ENCODE results near the gene PPP2R5A. TPM values are rescaled to one million over a fixed set of nuclear protein-coding genes. Genes with fewer than 3 reads are reported as not detected.

Gene PPP2R5A
- total RNA-seq, 2 experiments from 2014 or later = 44.3 to 46.2 TPM

DNA sequence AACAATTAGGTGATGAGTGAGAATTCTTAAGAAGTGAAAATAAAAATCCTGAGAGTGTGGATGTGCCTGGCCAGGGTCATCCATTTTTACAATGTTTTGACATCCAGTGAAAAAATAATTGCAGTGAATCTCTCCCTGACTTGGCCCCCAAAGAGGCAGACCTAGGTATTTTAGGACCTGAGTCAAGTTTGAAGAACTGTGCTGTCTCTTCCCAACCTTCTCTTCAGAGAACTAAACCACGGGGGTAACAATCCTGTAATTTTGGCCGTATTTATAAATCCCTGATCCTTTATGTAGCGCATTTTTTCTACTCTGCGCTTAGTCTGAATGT lies 43.3 kb upstream of the PPP2R5A start:
- Mint-ChIP-seq H3K27me3 (peaks cover 5% of the 10 kb centered on the region), H3K4me1 (ENCODE audit: low read depth) (peaks cover 5% of the 10 kb centered on the region), H3K27ac (no peak overlapping the region), H3K9me3 (no peaks in the 10 kb centered on the region), H3K4me3 (no peak overlapping the region), H3K36me3 (ENCODE audit: low read depth) (no peaks in the 10 kb centered on the region)
- TF ChIP-seq, protein P1, sequence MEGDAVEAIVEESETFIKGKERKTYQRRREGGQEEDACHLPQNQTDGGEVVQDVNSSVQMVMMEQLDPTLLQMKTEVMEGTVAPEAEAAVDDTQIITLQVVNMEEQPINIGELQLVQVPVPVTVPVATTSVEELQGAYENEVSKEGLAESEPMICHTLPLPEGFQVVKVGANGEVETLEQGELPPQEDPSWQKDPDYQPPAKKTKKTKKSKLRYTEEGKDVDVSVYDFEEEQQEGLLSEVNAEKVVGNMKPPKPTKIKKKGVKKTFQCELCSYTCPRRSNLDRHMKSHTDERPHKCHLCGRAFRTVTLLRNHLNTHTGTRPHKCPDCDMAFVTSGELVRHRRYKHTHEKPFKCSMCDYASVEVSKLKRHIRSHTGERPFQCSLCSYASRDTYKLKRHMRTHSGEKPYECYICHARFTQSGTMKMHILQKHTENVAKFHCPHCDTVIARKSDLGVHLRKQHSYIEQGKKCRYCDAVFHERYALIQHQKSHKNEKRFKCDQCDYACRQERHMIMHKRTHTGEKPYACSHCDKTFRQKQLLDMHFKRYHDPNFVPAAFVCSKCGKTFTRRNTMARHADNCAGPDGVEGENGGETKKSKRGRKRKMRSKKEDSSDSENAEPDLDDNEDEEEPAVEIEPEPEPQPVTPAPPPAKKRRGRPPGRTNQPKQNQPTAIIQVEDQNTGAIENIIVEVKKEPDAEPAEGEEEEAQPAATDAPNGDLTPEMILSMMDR (IDR thresholded peaks at IDR 0.05) = no peak
- intact Hi-C loops (cut with DNase I, micrococcal nuclease) = no loop called here
- Histone ChIP-seq H3K9me3 (ENCODE audit: control insufficient read depth in 1 of 2, insufficient read depth in 1 of 2, low read length in 2 of 2) (no peaks in the 10 kb centered on the region), H3K27ac (ENCODE audit: low read depth in 1 of 2, low read length in 2 of 2) (no peak overlapping the region), H3K36me3 (ENCODE audit: insufficient read depth, low read length) (no peaks in the 10 kb centered on the region), H3K27me3 (ENCODE audit: control insufficient read depth in 1 of 2, insufficient read depth in 2 of 2, low read length in 2 of 2) (no peaks in the 10 kb centered on the region), H3K4me3 (ENCODE audit: low read length) (no peak overlapping the region), H3K4me1 (ENCODE audit: insufficient read depth, low read length) (peaks cover 9% of the 10 kb centered on the region)
- DNase-seq (no peak), ATAC-seq (ENCODE audit: poor library complexity) (no peak)
- CTCF ChIA-PET = no interaction called here
- POLR2A ChIA-PET = no interaction called here

DNA sequence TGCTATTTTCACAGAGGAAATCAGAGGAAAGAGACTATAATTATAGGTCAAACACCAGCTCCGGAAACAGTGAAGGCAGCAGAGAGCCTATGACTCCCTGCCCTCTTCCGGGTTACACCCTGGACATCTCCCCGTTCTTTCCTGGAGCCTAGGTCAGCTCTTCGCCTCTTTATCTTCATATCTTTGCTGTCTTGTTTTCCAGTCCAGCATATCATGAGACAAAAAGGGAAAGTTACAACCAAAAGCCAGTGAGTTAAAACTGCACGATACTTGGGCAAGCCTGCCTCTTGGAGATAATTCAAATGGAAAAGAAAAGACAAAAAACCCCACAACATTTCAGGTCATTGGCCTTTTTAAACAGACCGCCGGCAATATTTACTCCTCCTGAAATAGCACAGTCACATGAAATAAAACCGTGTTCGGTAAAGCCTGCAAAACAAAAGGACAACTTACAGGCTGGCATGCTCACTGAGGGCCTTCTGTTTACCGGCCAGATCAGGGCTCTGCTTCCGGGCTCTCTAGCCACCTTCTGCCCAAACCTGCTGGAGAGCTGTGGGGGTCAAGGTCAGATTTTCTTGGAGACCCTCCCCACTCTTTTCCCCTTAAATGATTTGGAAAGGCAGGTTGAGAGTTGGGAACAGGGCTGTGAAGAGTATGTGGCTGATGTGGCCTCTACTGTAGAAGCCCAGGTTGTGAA lies 42.8 kb upstream of the PPP2R5A start:
- Histone ChIP-seq H3K27ac (ENCODE audit: low read depth in 1 of 2, low read length in 2 of 2) (no peak overlapping the region), H3K36me3 (ENCODE audit: insufficient read depth, low read length) (no peaks in the 10 kb centered on the region), H3K9me3 (ENCODE audit: control insufficient read depth in 1 of 2, insufficient read depth in 1 of 2, low read length in 2 of 2) (no peaks in the 10 kb centered on the region), H3K4me3 (ENCODE audit: low read length) (no peak overlapping the region), H3K27me3 (ENCODE audit: control insufficient read depth in 1 of 2, insufficient read depth in 2 of 2, low read length in 2 of 2) (no peaks in the 10 kb centered on the region), H3K4me1 (ENCODE audit: insufficient read depth, low read length) (peaks cover 9% of the 10 kb centered on the region)
- Mint-ChIP-seq H3K4me3 (no peak overlapping the region), H3K9me3 (no peaks in the 10 kb centered on the region), H3K36me3 (ENCODE audit: low read depth) (no peaks in the 10 kb centered on the region), H3K4me1 (ENCODE audit: low read depth) (peaks cover 5% of the 10 kb centered on the region), H3K27me3 (peaks cover 5% of the 10 kb centered on the region), H3K27ac (no peak overlapping the region)
- TF ChIP-seq, protein P1 (IDR thresholded peaks at IDR 0.05) = no peak
- POLR2A ChIA-PET = no interaction called here
- ATAC-seq (ENCODE audit: poor library complexity) (no peak), DNase-seq (no peak)
- intact Hi-C loops (cut with DNase I, micrococcal nuclease) = no loop called here
- CTCF ChIA-PET = no interaction called here

DNA sequence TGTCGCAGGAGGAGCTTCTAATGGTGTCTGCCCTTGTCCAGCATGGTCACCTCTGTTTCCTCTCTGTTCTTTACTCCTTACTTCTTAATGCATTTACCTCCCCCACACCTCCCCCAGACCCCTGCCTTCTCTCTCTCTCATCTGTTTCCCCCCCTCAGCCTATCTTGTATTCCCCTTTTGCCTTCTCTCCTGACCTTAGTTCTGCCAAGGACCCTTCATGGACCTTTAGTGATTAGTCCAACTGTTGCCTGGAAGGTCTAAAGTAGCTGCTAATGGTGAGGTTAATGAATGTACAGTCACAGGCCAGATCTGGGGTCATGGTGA lies 42.3 kb upstream of the PPP2R5A start:
- POLR2A ChIA-PET = no interaction called here

More for the DNA sequence above, 42.3 kb upstream of the PPP2R5A start:
- Histone ChIP-seq H3K9me3 (ENCODE audit: control insufficient read depth in 1 of 2, insufficient read depth in 1 of 2, low read length in 2 of 2) (no peaks in the 10 kb centered on the region), H3K27me3 (ENCODE audit: control insufficient read depth in 1 of 2, insufficient read depth in 2 of 2, low read length in 2 of 2) (no peaks in the 10 kb centered on the region), H3K36me3 (ENCODE audit: insufficient read depth, low read length) (no peaks in the 10 kb centered on the region), H3K4me3 (ENCODE audit: low read length) (no peak overlapping the region), H3K4me1 (ENCODE audit: insufficient read depth, low read length) (peaks cover 9% of the 10 kb centered on the region), H3K27ac (ENCODE audit: low read depth in 1 of 2, low read length in 2 of 2) (no peak overlapping the region)
- Mint-ChIP-seq H3K4me1 (ENCODE audit: low read depth) (peaks cover 5% of the 10 kb centered on the region), H3K36me3 (ENCODE audit: low read depth) (no peaks in the 10 kb centered on the region), H3K27me3 (peaks cover 5% of the 10 kb centered on the region), H3K27ac (no peak overlapping the region), H3K9me3 (no peaks in the 10 kb centered on the region), H3K4me3 (no peak overlapping the region)
- TF ChIP-seq, protein P1 (IDR thresholded peaks at IDR 0.05) = no peak
- DNase-seq (no peak), ATAC-seq (ENCODE audit: poor library complexity) (no peak)
- CTCF ChIA-PET = no interaction called here
- intact Hi-C loops (cut with DNase I, micrococcal nuclease) = no loop called here

Data from CD4-positive, alpha-beta T cell (primary cell).